B cell (primary cell): ENCODE data around the gene ELMO1. TPM values are rescaled to one million over a fixed set of nuclear protein-coding genes. Genes with fewer than 3 reads are reported as not detected.

ENCODE experiments used
- ATAC-seq: fragments of 200-7000 bp; cut with Tn5 transposase; one replicate; pipeline ENCODE4 v1.10.0; 2021; ENCODE audit warnings: low read depth, mild to moderate bottlenecking, moderate number of reproducible peaks, moderate library complexity
- CTCF ChIA-PET: fragments of 350-600 bp; sonication (Branson Sonifier 250); formaldehyde crosslinking; loops from one replicate; lab custom pipeline; 2021; ENCODE audit warnings: antibody characterized with exemption, inconsistent platforms; lab: Charles Lee
- POLR2A ChIA-PET: fragments of 350-600 bp; sonication (Branson Sonifier 250); formaldehyde crosslinking; loops from one replicate; lab custom pipeline; 2021; ENCODE audit warnings: antibody characterized with exemption; lab: Charles Lee
- DNase-seq: peaks from one replicate; pipeline ENCODE4 v3.0.0; 2013
- H2AFZ ChIP-seq: 2 replicates; pipeline ENCODE4 v1.6.1; 2012; ENCODE audit warnings: mild to moderate bottlenecking, low read depth, low read length; ENCODE audit not compliant: insufficient read depth, poor library complexity, severe bottlenecking
- H3K27ac ChIP-seq, 2 donors: 1 replicate in 1 of 2; 2 replicates in 1 of 2; pipeline ENCODE4 v1.5.1; 2012 to 2013; ENCODE audit warnings: low read length in 2 of 2, mild to moderate bottlenecking in 2 of 2, moderate library complexity in 1 of 2
- H3K27me3 ChIP-seq, 4 experiments: fragments of 200-600 bp in 1 of 4; sonication (generic) in 1 of 4; replicated peaks in 1 of 4; 1 replicate in 2 of 4; 2 replicates in 2 of 4; pipeline versions ENCODE4 v1.6.1 to v1.7.0; 2013 to 2016; ENCODE audit warnings: low read length in 3 of 4, mild to moderate bottlenecking in 2 of 4, mixed read lengths in 1 of 4, moderate library complexity in 1 of 4; ENCODE audit not compliant: insufficient read depth in 4 of 4, control insufficient read depth in 3 of 4; ENCODE audit errors: control extremely low read depth in 1 of 4
- H3K36me3 ChIP-seq, 2 experiments: replicated peaks in 1 of 2; 1 replicate in 1 of 2; 2 replicates in 1 of 2; pipeline versions ENCODE4 v1.6.1 to v1.7.1; 2013; ENCODE audit warnings: low read length in 1 of 2; ENCODE audit not compliant: insufficient read depth in 2 of 2, control insufficient read depth in 1 of 2; ENCODE audit errors: control extremely low read depth in 1 of 2, extremely low read depth in 1 of 2
- H3K4me1 ChIP-seq, 2 donors: fragments of 200-600 bp in 1 of 2; sonication (generic) in 1 of 2; 1 replicate in 1 of 2; 2 replicates in 1 of 2; pipeline versions ENCODE4 v1.5.1 to v1.6.1; 2013 to 2017; ENCODE audit warnings: low read length in 2 of 2; ENCODE audit not compliant: control insufficient read depth in 2 of 2, insufficient read depth in 2 of 2
- H3K4me2 ChIP-seq: replicated peaks from 2 replicates; pipeline ENCODE3; 2012; ENCODE audit warnings: mild to moderate bottlenecking, low read depth, low read length; ENCODE audit not compliant: poor library complexity, severe bottlenecking
- H3K4me3 ChIP-seq, 5 experiments: fragments of 200-600 bp in 1 of 5; sonication (generic) in 1 of 5; 1 replicate in 3 of 5; 2 replicates in 2 of 5; pipeline versions ENCODE4 v1.5.1 to v1.7.0; 2011 to 2016; ENCODE audit warnings: low read length in 4 of 5, mild to moderate bottlenecking in 4 of 5, low read depth in 2 of 5, control low read depth in 1 of 5, moderate library complexity in 1 of 5; ENCODE audit not compliant: insufficient read depth in 1 of 5; ENCODE audit errors: control extremely low read depth in 1 of 5, extremely low read depth in 1 of 5
- H3K79me2 ChIP-seq: fragments of 200-600 bp; sonication (generic); one replicate; pipeline ENCODE4 v1.6.0; 2016; ENCODE audit warnings: low read length; ENCODE audit not compliant: control insufficient read depth, insufficient read depth
- H3K9ac ChIP-seq: fragments of 200-600 bp; sonication (generic); 2 replicates; pipeline ENCODE4 v1.6.1; 2017; ENCODE audit warnings: mild to moderate bottlenecking, low read length, moderate library complexity
- H3K9me3 ChIP-seq, 3 donors: one replicate each; pipeline versions ENCODE4 v1.6.1 to v1.7.1; 2013; ENCODE audit warnings: low read length in 2 of 3; ENCODE audit not compliant: control insufficient read depth in 2 of 3, insufficient read depth in 1 of 3; ENCODE audit errors: control extremely low read depth in 1 of 3
- H4K20me1 ChIP-seq: 2 replicates; pipeline ENCODE4 v1.6.0; 2012; ENCODE audit warnings: mild to moderate bottlenecking, low read length; ENCODE audit not compliant: insufficient read depth, control insufficient read depth, poor library complexity, severe bottlenecking
- H3K27ac Mint-ChIP-seq: one replicate; pipeline ENCODE4 v1.8.0; 2021; ENCODE audit warnings: mixed read lengths
- H3K27me3 Mint-ChIP-seq: one replicate; pipeline ENCODE4 v1.8.0; 2021; ENCODE audit warnings: mixed read lengths
- H3K4me1 Mint-ChIP-seq: one replicate; pipeline ENCODE4 v1.8.0; 2021; ENCODE audit warnings: mixed read lengths
- H3K4me3 Mint-ChIP-seq: one replicate; pipeline ENCODE4 v1.8.0; 2021; ENCODE audit warnings: mixed read lengths
- H3K9me3 Mint-ChIP-seq: one replicate; pipeline ENCODE4 v1.8.0; 2022; ENCODE audit warnings: mixed read lengths; ENCODE audit not compliant: insufficient read depth
- CTCF ChIP-seq: fragments of 200-600 bp; IDR thresholded peaks from one replicate; pipeline ENCODE4 v1.8.0; 2022; ENCODE audit warnings: antibody characterized with exemption, mild to moderate bottlenecking
- EZH2 ChIP-seq: IDR thresholded peaks from 2 replicates; pipeline ENCODE4 v1.6.1; 2012; ENCODE audit warnings: borderline replicate concordance, low read depth, mild to moderate bottlenecking, moderate library complexity, low read length; ENCODE audit not compliant: insufficient read depth, poor library complexity, severe bottlenecking
- WGBS: methylation state at CpG from one replicate; pipeline ENCODE4 v1.1.5; 2013; ENCODE audit warnings: missing lambda C conversion rate; ENCODE audit not compliant: insufficient coverage; 5-methylcytosine and 5-hydroxymethylcytosine counted together
- intact Hi-C: fragments of 100-400 bp; cut with micrococcal nuclease; formaldehyde crosslinking; loops from one replicate; pipeline ENCODE4 v1.10.0; 2022
- polyA plus RNA-seq: library from polyadenylated mRNA; depleted of rRNA; stranded (reverse); fragments of >200 nt; gene quantifications from 2 replicates; pipeline ENCODE4 v1.2.3, GENCODE V29; 2012
- total RNA-seq, 2 donors: library from RNA; stranded (reverse); fragments of 120-200 nt in 1 of 2; gene quantifications; 1 replicate in 1 of 2; 2 replicates in 1 of 2; pipeline versions ENCODE4 v1.2.3 to v1.2.4, GENCODE V29; 2013 to 2022

ELMO1 gene
- total and polyA plus RNA-seq, 2 donors (not counting 1 experiment from before 2014, with no cell fraction given), result 44.7 to 177 TPM

- CTCF ChIA-PET, result interaction anchor here (1.4 to 2.4 kb wide), 2 partner anchors 38 to 57 kb away, joined by 4 to 10 read pairs; partner anchors contain the start of gene ELMO1
- Histone ChIP-seq H3K4me2 (peak overlapping the region; percentile 8), H3K4me1 (peaks cover 36 to 37% of the 10 kb centered on the region in 2 donors), H4K20me1 (peaks cover 21% of the 10 kb centered on the region), H3K79me2 (peaks cover 73% of the 10 kb centered on the region), H3K9ac (no peak overlapping the region), H3K36me3 (peaks cover 0 to 3% of the 10 kb centered on the region in 2 experiments), H3K9me3 (peaks cover 0 to 3% (median 0%) of the 10 kb centered on the region in 3 donors), H3K27me3 (no peaks in the 10 kb centered on the region), H3K27ac (peak overlapping the region in 1 of 2 donors; percentile 51), H2AFZ (no peak overlapping the region), H3K4me3 (no peak overlapping the region)
- Mint-ChIP-seq H3K27ac (peak overlapping the region; percentile 37), H3K27me3 (no peaks in the 10 kb centered on the region), H3K9me3 (no peaks in the 10 kb centered on the region), H3K4me3 (no peak overlapping the region), H3K4me1 (peaks cover 60% of the 10 kb centered on the region)
- POLR2A ChIA-PET, result interaction anchor here (1.3 kb wide), 1 partner anchor 37 kb away, joined by 4 read pairs; the partner anchor contains the start of gene ELMO1
- no CpG with 5 or more reads among the region's 1 CpG for WGBS
- intact Hi-C loops, result no loop called here
- TF ChIP-seq EZH2 (no peak), CTCF (no peak)
- DNase-seq, result no peak
- no peak for ATAC-seq
Observed at GRCh38 chr7:37410305-37411229, 38.1 kb downstream of the ELMO1 start.
